HT-29 (cell line): Measurements from ENCODE around the gene PCGF3. TPM values are rescaled to one million over a fixed set of nuclear protein-coding genes. Genes with fewer than 3 reads are reported as not detected.
"Not testable (repeated sequence)": the region's sequence is repeated elsewhere in the genome, so short reads cannot be mapped to it uniquely, and the experiment has no call there.

ENCODE experiments used
- DNase-seq: peaks from one replicate; pipeline ENCODE4 v3.0.0-alpha.2; 2015; ENCODE audit warnings: low spot score
- total RNA-seq: library from RNA; depleted of rRNA; stranded (reverse); fragments of >200 nt; shearing (Covaris generic); gene quantifications from 2 replicates; pipeline ENCODE4 v1.2.3, GENCODE V29; 2014

PCGF3 gene
- total RNA-seq, 1 experiment from 2014 or later: 64.9 TPM

DNA sequence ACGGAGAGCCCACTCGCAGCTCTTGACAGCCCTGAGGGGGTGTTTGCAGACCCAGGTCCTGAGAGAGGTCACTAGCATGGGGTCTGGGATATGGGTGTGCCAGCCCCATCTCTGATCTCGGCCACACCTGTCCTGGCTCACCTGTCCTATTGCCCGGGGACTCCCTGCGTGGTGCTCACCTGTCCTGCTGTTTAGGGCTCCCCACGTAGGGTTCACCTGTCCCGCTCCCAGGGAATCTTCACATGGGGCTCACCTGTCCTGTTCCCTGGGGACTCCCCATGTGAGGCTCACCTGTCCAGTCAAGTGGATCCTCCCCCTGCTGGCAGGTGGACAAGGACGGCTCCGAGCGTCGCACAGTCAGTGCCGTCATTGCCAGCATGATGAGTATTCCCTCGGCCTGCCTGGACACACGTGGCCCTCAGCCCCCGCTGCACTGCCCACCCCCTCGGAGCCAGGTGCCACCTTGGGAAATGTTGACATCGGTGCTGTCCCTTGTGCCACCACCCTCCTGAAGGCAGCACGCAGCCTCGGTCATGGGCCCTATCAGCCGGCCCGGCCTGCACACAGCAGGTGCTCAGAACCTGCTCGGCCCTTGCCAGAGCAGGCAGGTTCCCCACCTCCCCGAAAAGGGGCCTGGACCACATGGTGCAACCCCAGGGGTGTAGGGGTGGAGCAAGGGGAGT lies 23.0 kb upstream of the PCGF3 start:
- peak; percentile 54 for DNase-seq

GRCh38 chr4:683247-683897 lies 22.3 kb upstream of the PCGF3 start:
- DNase-seq: no peak

- DNase-seq: peak; percentile 55
Observed at GRCh38 chr4:683982-684622, 21.5 kb upstream of the PCGF3 start.

DNA sequence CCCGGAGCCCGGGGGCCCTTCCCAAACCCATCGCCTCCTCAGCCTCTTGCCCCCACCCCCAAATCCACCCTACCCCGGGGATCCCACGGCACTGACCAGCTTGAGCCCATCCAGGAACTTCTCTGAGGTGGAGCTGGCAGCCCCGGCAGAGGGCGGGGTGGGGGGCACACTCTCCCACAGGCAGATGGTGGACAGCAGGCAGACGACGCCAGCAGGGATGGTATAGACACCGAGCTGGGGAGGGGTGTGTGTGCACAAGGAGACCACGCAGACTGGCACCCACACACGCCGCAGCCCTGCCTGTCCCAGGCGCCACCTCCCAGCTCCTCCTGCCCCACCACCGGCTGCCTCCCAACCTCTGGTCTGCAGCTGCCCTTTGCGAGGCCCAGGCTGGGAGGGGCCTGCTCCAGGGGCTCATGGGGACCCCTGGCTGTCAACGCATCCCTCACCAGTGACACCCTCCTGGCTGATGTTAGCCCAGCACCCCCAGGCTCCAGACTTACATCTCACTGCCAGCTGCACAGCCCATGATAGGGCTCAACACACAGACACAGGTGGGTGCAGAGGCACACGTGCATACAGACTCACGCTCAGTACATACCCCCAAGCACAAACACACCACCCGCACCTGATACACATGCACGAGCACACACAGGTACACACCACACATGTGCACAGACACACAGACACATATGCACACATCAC lies 20.9 kb upstream of the PCGF3 start:
- DNase-seq: no peak

DNA sequence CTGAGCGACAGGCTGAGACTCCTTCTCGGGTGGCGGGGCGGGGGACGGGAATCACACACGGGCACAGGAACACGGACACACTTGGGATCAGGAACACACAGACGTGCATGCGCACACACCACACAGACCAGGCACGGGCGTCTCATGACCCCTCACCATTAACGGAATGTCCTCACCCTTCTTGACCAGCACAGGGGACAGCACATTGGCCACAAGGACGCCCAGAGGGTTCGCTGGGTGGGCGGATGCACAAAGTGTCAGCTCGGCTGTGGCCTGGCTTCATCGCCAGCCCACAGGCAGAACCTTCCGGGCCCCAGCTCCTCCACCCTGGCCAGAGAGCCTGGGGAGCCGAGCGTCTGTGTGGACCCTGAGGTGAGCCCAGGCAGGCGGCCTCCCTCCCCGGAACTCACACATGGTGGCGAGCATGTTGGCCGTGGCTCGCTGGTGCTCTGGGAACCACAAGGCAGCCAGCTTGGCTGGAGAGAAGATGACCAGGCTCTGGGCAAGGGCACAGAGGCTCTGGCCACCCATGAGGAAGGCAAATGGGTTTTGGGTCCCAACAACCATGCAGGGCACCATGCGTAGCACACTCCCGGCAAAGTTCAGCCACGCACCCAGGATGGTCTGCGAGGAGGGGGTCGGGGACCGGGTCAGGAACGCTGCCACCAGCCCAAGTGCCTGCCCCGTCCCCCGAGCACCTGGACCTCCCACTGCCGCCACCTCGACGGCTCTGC lies 19.8 kb upstream of the PCGF3 start:
- no peak for DNase-seq

DNA sequence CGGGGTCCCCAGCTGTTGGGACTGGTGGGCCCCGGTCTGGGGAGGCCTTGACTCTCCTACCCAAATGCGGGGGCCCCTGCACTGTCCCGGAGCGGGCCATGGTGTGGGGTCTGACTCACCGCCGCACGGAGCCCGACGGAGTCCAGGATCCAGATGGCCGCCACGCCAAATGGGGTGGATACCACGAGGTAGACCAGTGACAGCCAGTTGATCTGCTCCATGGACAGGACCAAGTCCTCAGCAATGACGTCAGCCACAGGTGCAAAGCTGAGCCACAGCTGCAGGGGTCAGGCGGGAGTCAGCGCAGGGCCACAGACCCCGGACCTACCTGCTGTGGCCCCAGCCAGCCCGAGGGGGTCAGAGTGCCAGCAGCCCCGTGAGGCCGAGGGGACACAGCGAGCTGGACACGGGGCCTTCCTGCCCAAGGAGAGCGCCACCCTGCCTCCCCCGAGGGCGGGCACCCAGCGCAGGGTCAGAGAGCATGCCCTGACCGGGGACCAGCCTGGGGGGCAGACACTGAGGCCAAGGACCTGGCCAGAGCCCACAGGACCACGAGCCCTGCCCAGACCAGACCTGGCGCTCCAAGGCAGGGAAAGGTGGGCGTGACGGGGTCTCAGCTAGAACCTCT lies 19.1 kb upstream of the PCGF3 start:
- no peak for DNase-seq

- peak; percentile 66 for DNase-seq
Observed at GRCh38 chr4:687048-687970, 18.3 kb upstream of the PCGF3 start.

DNA sequence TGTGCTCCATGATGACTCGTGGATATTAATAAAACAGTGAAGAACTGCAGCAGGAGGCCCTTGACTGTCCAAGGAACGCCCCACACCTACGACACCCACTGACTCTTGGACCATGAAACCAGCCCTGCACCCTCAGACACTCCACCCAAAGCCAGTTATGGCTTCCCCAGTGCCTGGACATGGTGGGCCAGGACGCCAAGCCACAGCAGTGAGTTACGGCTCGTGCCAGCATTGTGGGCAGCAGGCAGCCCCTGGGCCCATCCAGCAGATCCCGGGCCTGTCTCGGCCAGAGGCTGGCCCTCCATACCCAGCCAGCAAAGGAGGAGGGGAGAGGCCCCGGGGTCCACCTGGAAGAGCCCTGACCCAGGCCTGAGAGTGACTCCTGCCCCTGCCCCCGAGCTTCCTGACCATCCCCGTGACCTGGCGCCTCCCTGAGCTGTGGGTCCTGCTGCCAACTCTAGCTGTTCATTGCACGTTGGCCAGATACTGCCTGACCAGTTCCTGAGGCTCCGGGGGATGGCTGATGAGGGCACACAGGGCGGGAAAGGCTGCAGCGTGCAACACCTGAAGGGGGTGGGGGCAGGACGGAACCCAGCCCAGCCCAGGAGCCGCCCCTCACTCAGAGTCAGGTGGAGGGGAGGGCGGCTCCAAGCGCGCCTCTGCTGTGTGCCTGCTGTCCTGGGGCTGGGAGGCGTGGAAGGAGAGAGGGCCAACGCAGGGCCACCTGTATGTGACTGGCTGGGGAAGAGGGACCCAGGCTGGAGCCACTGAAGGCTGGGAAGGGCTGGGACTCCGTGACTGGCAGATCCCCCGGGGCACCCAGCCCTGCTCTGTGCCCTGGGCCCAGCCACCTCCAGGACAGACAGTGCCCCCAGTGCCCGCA lies 17.4 kb upstream of the PCGF3 start:
- no peak for DNase-seq

- DNase-seq: no peak
Observed at GRCh38 chr4:688854-689681, 16.6 kb upstream of the PCGF3 start, which contains the start of gene SLC49A3. TSS of gene SLC49A3 (minus strand) at chr4:689151. CDS start at chr4:689127, 24 bp downstream.

DNA sequence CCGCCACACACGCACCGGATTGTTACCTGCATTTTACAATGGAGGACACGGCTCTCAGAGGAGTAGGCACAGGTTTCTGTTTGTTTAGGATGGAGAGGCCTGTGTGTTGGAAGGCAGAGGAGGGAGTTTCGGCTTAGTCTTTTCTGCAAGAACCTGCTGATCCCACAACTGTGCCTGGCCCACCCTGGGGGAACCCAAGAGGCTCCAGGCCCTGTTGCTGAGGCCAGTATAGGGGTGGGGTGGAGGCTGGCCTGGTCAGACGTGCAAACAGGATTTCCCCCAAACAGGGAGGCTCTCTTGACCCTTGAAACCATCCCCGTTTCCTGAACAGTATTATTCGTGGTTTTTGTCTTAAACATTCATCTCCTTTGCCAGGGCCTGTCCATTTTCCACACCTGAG lies 15.9 kb upstream of the PCGF3 start:
- DNase-seq: no peak

DNA sequence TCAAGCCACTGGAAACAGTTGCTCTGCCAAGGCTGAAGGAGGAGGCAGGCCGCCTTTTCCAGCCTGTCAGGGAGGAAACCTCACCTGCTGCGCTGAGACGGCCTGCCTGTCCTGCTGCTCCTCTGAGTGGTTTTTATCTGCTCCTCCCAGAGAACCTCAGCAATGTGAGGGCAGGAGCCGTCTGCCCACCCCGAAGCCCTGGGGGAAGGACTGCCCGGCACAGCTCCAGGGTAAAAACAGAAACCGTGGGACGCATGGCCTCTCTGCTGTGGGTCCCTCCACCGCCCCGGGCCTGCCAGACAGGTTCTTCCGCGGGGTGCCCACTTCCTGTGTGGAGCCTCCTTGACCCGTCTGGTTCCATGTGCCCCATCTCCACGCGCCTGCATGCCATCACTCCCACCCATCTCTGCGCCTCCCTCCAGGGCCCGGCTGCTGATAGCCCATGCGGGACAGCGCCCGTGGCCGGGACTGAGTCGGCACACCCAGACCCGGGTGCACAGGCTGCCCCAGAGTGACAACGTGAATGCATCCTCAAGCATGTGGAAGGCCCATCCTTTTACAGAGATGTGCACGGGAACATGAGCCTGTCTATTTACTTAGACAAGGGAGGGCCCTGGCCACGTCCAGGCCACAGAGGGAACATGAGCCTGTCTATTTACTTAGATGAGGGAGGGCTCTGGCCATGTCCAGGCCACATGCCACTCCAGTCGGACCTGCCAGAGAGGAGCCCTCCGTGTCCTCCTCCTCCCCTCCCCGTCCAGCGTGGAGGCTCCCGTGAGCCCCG lies 12.7 kb upstream of the PCGF3 start:
- DNase-seq: no peak

GRCh38 chr4:694341-694940 lies 11.2 kb upstream of the PCGF3 start:
- not testable (repeated sequence) for DNase-seq

- no peak for DNase-seq
Observed at GRCh38 chr4:699816-700580, 5.6 kb upstream of the PCGF3 start.

- DNase-seq: no peak
Observed at GRCh38 chr4:700587-701264, 4.9 kb upstream of the PCGF3 start.

DNA sequence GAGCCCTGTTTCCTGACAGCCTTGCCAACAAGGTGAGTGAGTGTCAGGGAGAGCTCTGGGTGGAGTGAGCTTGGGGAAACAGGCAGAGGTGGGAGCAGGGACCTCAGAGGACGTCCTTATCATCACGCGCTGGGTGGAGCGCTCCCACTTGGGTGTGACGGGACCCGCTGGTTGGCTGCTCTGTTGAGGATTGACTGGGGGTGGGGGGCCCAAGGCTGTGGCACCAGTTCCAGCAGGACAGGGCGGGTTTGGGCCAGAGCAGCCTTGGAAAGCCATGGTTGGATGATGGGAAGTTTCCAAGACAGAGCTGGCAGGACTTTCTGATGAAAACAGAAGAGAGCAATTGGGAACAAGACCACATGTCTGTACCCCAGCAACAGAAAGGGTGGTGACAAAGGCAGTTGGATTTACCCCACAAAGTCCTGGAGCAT lies 3.0 kb upstream of the PCGF3 start:
- DNase-seq: no peak
